ENCODE results near the gene NTHL1. TPM values are rescaled to one million over a fixed set of nuclear protein-coding genes. Genes with fewer than 3 reads are reported as not detected.

The NTHL1 gene
- total and polyA plus RNA-seq, 2 experiments from 2014 or later: 51.3 to 61.3 TPM

DNA sequence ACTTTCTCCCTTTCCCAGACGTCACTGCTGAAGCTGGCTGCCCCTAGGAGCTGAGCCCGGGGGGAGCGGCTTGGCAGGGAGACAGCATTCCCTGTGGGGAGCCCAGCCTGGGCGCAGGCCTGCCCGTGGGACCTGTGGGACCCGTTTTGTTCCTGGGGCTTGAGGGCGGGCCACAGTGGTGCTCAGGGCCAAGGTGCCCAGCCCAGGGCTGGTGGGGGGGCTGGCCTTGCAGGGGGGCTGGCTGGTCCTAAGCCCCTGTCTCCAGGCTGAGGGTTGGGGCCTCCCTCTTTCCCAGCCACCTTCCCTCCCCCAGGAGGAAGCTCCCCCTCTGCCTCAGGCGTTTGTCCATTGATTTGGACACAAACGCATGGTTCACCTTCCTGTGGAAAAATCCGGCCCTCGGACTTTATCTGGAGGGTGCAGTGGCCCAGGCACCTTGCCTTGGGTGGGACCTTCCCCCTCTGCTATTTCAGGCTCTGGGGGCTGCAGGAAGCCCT is 16.5 kb downstream of the NTHL1 start:
- no peak overlapping the region for H3K4me3 ChIP-seq
- no peaks in the 10 kb centered on the region for H3K36me3 ChIP-seq
- H3K27me3 ChIP-seq: peaks cover 4% of the 10 kb centered on the region
- peaks cover 7% of the 10 kb centered on the region for H3K4me1 ChIP-seq (ENCODE audit: low read depth)
- H3K27ac ChIP-seq: no peak overlapping the region
- DNase-seq (ENCODE audit: low read depth in 1 of 2, low spot score in 1 of 2): no peak
- TF ChIP-seq, protein P1, sequence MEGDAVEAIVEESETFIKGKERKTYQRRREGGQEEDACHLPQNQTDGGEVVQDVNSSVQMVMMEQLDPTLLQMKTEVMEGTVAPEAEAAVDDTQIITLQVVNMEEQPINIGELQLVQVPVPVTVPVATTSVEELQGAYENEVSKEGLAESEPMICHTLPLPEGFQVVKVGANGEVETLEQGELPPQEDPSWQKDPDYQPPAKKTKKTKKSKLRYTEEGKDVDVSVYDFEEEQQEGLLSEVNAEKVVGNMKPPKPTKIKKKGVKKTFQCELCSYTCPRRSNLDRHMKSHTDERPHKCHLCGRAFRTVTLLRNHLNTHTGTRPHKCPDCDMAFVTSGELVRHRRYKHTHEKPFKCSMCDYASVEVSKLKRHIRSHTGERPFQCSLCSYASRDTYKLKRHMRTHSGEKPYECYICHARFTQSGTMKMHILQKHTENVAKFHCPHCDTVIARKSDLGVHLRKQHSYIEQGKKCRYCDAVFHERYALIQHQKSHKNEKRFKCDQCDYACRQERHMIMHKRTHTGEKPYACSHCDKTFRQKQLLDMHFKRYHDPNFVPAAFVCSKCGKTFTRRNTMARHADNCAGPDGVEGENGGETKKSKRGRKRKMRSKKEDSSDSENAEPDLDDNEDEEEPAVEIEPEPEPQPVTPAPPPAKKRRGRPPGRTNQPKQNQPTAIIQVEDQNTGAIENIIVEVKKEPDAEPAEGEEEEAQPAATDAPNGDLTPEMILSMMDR (IDR thresholded peaks at IDR 0.05; ENCODE audit: low read depth, low read length): no peak
- H3K9me3 ChIP-seq (ENCODE audit: low read depth): no peaks in the 10 kb centered on the region

DNA sequence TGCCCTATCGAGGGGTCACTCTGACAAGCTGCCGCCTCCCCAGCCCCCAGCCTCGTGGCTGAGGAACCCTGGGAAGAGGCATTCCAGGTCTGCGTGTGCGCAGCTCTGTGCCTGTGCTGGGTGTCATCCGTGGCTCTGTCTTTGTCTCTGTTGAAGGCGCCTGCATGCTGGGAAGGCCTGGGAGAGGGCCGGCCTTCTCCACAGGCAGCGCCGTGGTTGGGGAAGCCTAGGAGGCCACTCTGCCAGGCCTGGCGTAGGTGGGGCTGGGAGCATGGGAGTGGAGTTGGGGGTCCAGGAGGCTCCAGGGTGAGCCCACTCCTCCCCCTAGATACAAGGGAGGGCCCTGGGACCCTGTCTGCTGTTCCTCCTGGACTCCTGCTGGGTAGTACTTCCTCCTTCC is 17.6 kb downstream of the NTHL1 start:
- TF ChIP-seq, protein P1 (IDR thresholded peaks at IDR 0.05; ENCODE audit: low read depth, low read length): no peak
- Histone ChIP-seq H3K36me3 (no peaks in the 10 kb centered on the region), H3K27ac (no peak overlapping the region), H3K4me3 (no peak overlapping the region), H3K27me3 (peaks cover 4% of the 10 kb centered on the region), H3K9me3 (ENCODE audit: low read depth) (no peaks in the 10 kb centered on the region), H3K4me1 (ENCODE audit: low read depth) (peaks cover 7% of the 10 kb centered on the region)
- no peak for DNase-seq (ENCODE audit: low read depth in 1 of 2, low spot score in 1 of 2)

DNA sequence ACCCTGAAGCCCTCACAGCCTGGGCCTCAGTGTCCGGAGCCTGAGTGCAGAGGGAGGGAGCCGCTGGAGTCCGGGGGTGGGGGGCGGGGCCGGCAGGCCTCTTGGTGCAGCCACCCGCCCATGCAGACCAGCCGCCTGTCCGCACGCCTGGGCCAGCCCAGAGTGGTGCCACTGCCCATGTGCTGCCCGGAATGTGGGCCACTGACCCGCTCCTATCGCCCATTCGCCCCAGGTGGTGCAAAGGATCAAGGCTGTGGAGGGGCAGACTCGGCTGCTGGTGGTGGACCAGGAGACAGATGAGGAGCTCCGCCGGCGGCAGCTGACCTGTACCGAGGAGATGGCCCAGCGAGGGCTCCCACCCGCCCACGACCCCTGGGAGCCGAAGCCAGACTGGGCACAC is 18.3 kb downstream of the NTHL1 start:
- Histone ChIP-seq H3K4me3 (no peak overlapping the region), H3K36me3 (no peaks in the 10 kb centered on the region), H3K9me3 (ENCODE audit: low read depth) (no peaks in the 10 kb centered on the region), H3K4me1 (ENCODE audit: low read depth) (peaks cover 7% of the 10 kb centered on the region), H3K27ac (no peak overlapping the region), H3K27me3 (peaks cover 4% of the 10 kb centered on the region)
- no peak for DNase-seq (ENCODE audit: low read depth in 1 of 2, low spot score in 1 of 2)
- TF ChIP-seq, protein P1 (IDR thresholded peaks at IDR 0.05; ENCODE audit: low read depth, low read length): no peak

DNA sequence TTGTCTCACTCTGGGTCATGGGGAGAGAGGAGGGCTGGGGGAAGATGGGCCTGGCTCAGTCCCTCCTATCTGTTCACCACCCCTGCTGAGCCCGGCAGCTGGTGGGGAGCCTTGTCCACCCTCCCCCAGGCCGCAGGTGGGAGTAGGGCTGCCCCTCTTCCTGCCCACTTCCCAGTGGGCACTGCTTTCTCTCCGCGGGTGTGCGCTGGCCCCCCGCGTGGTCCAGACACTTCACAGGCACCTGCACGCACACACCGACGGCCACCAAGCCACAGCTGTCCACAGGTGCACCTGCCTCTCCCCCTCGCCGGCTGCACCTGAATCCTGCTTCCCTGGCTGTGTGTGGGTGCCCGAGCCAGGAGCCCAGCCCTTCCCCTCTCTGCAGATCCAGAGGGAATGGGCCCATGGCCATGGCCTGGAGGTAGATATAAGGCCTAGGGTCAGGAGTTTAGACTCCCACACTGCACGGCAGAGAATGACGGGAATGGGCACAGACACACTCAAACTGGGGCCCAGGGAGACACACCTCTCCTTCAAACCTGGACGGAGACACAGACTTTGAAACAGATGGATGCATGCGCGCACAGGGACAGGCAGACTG is 18.9 kb downstream of the NTHL1 start:
- Histone ChIP-seq H3K9me3 (ENCODE audit: low read depth) (no peaks in the 10 kb centered on the region), H3K4me3 (no peak overlapping the region), H3K27ac (no peak overlapping the region), H3K4me1 (ENCODE audit: low read depth) (peaks cover 4% of the 10 kb centered on the region), H3K36me3 (no peaks in the 10 kb centered on the region), H3K27me3 (peaks cover 4% of the 10 kb centered on the region)
- TF ChIP-seq, protein P1 (IDR thresholded peaks at IDR 0.05; ENCODE audit: low read depth, low read length): no peak
- no peak for DNase-seq (ENCODE audit: low read depth in 1 of 2, low spot score in 1 of 2)

DNA sequence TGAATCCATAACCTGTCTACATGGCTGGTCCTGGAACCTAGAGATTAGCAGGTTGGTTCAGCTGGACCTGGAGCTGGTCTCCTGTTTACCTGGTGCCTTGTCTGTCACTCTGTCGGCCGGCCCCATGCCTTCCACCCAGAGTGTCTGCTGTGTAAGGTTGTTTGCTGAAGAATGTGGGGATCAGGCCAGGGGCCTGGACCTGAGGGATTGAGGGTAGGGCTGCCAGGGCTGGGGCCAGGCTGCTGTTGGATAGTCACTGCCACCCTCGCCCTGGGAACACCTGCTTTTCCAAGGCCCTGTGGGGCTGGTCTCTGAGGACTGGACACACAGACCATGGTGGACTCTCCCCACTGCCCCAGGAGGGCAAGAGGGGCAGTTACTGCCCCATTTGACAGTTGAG is 19.5 kb downstream of the NTHL1 start:
- H3K4me3 ChIP-seq: no peak overlapping the region
- peaks cover 4% of the 10 kb centered on the region for H3K27me3 ChIP-seq

More for the DNA sequence above, 19.5 kb downstream of the NTHL1 start:
- Histone ChIP-seq H3K4me1 (ENCODE audit: low read depth) (no peaks in the 10 kb centered on the region), H3K36me3 (no peaks in the 10 kb centered on the region), H3K9me3 (ENCODE audit: low read depth) (no peaks in the 10 kb centered on the region), H3K27ac (no peak overlapping the region)
- TF ChIP-seq, protein P1 (IDR thresholded peaks at IDR 0.05; ENCODE audit: low read depth, low read length): no peak
- no peak for DNase-seq (ENCODE audit: low read depth in 1 of 2, low spot score in 1 of 2)

Data from cardiac muscle cell (in vitro differentiated cells and primary cell).